HG03521 (cell line): Measurements from ENCODE around the gene FBXO21.

Experiments used
- ATAC-seq: cut with Tn5 transposase; IDR thresholded peaks from one replicate; pipeline ENCODE4 v1.9.1; 2021; ENCODE audit warnings: mild to moderate bottlenecking, moderate library complexity; ENCODE audit not compliant: unreplicated experiment

Gene FBXO21

DNA sequence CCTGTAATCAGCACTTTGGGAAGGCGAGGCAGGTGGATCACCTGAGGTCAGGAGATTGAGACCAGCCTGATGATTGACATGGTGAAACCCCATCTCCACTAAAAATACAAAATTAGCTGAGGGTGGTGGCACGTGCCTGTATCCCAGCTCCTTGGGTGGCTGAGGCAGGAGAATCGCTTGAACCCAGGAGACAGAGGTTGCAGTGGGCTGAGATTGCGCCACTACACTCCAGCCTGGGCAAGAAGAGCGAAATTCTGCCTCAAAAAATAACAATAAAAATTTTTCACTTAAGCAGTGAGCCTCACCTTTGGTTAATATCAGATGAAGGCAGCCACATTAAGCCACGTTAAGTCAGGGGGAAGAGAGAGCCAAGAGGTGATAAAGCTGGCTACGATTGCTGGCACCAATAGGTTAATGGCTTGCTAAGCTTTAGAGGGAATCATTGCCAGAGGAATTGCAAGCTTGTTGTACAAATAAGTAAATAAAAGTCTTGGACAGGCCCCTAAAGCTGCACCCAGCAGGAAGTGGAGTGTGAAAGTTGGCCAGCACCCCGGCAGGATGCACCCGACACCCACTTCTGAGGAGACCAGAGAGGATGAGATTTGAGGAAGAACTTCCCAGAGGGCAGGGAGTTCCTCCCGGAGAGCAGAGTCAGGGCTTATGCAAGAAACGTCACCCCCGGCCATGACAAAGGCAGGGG lies 49.7 kb downstream of the FBXO21 start:
- ATAC-seq: no peak

DNA sequence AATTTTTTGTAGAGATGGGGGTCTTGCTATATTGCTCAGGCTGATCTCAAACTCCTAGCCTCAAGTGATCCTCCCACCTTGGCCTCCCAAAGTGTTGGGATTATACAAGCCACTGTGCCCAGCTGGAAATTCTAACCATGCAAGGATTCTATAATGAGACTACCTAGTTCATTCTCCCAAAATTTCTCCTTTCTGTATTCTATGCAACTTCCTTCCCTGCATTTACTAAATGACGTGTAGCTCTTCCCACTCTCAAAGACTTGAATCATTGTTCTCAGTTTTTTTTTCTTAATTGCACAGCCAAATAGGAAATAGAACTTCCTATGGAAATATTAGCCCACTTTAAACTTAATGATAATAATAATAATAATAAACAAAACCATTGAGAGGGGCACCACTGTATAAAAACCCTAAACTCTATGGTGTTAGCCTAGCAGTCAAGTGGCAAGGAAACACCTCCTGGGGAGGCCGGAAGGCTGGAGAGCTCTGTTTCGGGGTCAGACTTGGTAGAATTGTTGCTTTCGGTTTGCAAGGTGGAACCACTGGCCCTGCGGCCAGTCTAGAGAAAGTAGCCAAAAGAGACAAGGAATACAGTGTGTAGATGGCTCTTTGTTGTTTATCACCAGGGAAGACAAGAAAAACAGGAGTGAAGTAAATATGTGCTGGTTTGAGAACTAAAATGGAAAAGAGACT lies 51.1 kb downstream of the FBXO21 start:
- no peak for ATAC-seq

DNA sequence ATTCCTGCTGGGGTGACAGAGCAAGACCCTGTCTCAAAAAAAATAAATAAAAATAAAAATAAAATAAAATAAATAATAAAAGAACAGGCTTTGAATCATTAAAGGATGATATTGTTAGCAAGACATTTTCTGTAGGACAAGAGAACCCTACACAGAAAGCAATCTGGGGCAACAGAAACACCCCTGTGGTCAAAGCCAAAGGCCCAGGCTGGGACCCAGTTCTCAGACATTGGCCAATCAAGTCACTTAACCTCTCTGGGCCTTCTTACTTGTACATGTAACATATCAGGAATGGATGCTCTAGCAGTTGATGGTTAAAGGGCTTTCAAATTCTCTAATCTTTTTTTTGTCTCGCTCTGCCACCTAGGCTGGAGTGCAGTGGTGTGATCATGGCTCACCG lies 55.5 kb downstream of the FBXO21 start:
- ATAC-seq: no peak

DNA sequence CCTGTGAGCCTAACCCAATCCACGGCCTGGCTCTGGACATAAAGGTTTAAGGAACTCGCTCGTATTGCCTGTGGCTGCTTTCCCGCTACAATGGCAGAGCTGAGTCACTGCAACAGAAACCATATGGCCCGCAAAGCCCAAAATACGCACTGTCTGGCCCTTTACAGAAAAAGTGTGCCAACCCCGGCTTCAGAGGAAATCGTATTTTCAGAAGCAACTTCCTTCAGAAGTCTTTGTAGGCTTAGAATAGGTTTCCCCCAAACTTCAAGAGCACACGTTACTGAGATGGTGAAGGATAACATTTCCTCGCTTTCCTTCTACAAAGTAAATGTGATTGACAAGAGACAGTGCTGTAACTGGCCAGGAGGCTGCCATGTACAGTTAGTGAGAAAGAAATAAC lies 56.2 kb downstream of the FBXO21 start:
- no peak for ATAC-seq

DNA sequence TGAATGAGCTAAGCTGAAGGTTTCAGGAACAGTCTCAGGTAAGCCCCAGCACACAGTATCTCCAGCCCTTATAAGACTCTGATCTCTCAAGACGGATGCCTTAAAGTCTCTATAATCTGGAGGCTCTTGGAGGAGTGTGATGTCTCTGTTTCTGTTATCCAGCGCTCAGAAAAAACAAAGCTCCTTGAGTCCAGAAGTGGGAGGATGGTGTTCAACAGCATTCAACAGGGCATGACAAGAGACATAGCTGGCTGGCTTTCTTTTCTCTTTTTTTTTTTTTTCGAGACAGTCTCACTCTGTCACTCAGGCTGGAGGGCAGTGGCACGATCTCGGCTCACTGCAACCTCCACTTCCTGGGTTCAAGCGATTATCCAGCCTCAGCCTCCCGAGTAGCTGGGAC lies 59.5 kb downstream of the FBXO21 start:
- no peak for ATAC-seq

DNA sequence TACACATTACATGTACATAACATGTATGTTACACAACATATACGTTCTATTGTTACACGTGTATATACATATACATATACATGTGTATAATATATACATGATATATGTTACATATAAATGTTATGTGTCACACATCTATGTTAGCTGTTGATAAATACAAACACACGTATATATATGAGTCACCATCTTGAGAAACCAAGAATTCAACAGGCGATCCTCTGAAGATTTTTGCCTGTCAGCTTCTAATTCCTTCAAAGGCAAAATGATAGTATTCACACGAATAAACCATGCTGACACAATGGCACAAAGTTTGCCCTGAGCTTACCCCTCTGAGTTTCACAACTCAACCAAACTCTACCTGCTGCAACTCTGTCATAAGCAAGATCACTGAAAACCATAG lies 60.9 kb downstream of the FBXO21 start:
- ATAC-seq: no peak

DNA sequence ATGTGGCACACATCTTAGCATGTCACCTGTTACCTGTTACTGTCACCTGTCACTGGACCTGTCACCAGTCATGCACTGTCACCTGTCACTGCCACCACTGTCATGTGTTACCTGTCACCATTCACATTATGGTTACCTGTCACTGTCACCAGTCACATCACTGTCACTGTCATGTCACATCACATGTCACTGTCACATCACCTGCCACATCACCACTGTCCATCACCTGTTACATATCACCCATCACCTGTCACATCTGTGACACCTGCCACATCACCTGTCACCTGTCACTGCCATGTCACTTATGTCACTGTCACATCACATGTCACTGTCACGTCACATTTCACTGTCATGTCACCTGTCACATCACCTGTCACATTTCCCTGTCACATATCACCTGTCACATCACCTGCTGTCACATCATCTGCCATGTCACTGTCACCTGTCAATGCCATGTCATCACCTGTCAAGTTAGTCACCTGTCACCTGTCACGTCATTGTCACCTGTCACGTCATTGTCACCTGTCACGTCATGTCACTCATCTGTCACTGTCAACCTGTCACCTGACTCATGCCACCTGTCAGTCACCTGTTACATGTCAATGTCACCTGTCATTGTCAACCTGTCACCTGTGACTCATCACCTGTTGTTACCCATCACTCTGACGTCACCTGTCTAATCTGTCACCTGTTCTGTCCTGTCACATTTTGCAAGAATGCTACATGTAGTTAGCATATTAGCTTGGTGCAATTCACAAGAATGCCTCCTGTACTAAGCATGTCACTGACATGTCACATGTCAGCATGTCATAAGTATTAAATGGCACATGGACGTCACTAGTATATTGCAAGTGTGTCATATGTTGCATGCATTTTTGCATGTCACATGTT lies 62.1 kb downstream of the FBXO21 start:
- ATAC-seq: no peak

DNA sequence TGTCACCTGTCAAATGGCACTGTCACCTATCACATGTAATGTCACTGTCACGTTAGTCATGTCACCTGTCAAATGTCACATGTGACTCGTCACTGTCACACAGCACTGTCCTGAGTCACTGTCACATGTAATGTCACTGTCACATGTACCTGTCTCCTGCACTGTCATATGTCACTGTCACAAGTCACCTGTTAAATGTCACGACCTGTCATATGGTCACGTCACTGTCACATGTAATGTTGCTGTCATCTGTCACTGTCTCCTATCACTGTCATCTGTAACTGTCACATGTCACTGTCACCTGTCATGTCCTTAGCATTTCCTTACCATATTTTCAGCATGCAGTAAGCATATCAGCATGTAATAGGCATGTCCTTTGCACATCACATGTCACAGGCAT lies 63.9 kb downstream of the FBXO21 start:
- no peak for ATAC-seq

DNA sequence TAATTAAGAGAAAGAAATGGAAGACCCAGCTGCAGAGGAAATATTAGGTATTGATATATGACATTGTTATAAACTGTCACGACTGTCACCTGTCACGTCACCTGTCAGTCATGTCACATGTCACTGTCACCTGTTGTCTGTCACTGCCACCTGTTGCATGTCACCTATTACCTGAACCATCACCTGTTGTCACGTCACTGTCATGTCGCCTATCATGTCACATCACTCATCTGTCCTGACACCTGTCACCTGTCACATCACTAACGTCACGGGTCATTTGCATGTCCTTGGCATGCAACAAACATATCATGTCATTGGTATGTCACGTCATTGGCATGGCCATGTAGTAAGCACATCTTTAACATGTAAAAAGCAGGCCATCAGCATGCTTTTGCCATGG lies 64.5 kb downstream of the FBXO21 start:
- no peak for ATAC-seq

DNA sequence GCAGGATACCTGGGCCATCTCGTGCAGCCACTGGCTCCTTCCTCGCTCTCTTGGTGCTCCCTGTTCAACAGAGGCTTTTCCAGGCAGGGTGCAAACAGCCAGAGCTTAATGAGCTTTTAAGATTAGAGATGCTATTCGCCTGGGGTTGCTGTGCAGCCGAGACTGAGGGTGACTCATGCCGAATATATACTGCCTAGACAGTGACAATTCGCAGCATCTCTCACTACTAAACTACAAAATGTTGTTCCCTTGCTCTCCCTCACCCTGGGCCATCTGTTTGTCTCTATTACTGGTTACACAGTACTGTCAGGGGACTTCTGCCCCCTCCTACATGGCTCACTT lies 65.0 kb downstream of the FBXO21 start:
- no peak for ATAC-seq

DNA sequence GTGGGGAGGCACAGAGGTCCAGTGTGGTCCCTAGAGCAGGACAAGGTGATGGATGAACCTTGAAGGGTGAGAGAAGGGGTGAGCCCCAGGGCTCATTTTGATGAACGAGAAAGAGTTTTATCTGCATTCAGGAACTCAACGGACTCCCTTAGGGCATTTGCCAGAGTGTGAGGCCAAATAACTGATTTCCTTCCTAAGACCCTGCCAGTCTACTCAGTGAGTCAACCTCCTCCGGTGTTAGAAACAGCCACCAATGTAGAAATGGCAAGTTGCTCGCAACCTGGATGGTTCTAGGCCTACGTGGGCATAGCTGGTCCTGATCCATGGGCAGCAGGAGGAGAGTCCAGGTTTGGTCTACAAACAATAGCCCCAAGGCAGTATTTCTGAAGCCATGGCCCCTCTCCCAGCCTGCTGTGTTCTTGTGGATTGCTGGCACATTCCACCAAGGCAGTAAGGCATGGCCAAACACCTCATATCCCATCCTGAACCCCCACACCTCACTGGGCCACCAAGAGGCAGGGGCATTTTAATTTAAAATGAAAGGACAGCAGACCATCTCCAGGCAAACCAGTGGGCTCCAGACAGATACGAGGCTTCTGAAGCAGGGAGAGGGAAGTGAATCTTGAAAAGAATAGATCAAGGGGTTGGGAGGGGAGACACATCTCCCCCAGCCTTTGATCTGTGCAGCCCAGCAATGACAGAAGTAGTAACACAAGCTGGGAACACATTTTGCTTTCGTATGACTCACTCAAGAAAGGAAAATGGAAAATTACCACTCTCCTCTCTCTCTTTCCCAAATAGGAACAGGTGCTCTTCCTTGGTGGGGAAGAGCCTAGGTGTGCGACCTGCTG lies 65.6 kb downstream of the FBXO21 start:
- no peak for ATAC-seq

DNA sequence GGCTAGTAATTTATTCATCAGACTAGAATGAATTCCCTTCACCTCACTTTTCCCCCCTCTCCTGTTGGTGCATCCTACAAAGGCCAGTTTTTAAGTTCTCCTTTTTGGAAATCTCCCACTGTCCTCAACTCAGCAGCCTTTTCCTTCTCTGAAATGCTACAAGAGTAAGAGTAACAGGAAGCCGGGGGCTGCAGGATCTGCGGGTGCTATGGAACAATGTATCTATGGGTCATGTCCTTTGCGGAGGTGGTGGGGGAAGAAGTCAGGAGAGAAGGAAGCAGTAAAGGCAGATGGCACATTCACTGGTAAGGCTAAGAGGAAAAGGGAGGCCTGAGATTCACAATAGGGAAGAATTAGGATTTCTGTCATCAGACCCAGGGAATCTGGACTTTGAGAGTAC lies 68.8 kb downstream of the FBXO21 start:
- ATAC-seq: no peak

DNA sequence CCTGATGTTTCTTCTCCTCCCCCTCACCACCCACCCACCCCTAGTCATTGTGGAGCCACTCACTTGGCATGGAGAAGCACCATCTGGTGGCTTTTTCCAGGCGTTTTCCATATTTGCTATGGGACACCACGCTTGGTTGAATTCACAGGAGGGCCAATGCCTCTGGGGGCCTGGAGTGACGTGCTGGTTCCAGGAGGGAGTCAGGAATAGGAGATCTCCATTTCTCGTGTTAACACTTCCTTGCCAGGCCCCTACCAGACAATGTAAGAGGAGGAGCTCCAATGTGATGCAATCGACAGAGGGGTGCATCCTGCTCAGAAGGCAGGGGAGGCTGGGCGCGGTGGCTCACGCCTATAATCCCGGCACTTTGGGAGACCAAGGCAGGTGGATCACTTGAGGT lies 69.5 kb downstream of the FBXO21 start:
- ATAC-seq: no peak

DNA sequence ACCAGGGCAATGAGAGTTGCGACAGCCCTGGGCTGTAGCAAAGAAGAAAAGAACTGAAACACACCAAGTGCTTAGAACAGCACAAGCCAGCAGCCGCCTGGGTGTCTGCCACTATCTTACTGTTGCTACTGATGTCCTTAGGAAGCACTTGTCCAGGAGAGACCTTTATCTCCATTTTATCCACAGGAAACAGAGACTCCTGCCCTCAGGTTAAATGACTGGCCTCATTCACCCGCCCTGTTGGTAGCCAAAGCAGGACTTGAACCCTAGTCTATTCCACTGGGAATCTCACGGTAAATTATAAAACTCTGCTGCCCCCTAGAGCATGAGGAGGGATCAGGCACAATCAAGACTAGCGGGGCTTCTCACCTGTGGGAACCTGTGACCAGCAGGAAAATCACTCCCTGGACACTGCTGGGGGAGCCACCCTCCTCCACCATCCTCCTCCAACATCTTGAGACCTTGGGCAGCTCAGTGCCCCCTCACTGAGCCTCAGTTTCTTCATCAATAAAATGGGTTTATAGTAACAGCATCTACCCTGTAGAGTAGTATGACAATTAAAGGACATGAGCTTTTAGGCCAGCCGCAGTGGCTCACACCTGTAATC lies 70.6 kb downstream of the FBXO21 start:
- no peak for ATAC-seq

DNA sequence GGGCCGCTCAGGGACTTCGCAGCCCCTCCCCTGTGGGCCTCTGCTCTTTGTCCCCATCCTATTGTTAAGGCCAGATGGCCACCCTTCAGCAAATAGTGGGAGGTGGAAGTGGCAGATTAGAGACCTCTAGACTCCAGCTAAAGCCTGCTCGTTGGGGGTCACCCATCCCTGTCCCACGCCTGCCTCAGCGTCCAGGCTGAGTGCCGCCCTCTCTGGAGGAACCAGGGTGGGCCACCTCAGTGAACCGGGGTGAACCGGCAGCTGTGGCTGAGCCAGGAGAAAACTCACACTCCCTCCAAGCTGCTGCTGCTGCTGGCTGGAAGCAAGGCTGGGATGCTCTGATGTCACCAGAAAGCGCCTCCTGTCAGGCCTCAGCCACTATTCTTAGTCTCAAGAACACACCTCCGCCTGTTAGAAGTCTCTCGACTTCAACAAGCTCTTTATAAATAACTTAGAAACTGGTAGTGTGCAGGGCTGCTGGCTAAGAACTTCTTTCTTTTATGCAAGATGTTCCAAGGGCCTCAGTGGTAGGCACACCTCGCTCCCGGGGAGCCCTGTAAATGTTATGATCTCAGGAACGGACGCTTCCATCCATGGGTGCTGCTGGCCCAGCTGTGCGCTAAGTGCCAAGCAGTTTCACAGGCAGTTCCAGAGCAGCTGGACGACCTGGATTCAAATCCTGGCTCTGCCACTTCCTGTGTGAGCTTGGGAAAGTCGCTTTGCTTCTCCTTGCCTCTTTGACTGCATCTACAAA lies 71.3 kb downstream of the FBXO21 start:
- ATAC-seq: no peak

DNA sequence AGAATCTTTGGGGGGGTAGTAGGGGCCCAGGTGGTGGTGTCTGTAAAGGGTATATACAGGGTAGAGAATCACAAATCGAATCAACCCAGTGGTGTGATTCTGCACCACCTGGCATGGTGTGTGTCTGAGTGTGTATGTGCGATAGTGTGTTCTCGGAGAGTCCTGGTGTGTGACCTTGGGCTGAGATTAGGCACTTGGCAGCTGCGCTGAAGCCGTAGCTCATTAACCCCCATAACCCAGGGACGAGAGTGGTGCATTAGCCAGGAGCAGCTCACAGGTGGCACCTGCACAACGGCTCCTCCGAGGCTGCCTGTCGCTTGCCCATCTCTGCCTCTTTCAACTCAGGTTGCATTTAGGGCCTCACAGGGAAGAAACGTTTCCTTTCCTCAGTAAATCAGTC lies 75.5 kb downstream of the FBXO21 start:
- ATAC-seq: no peak

DNA sequence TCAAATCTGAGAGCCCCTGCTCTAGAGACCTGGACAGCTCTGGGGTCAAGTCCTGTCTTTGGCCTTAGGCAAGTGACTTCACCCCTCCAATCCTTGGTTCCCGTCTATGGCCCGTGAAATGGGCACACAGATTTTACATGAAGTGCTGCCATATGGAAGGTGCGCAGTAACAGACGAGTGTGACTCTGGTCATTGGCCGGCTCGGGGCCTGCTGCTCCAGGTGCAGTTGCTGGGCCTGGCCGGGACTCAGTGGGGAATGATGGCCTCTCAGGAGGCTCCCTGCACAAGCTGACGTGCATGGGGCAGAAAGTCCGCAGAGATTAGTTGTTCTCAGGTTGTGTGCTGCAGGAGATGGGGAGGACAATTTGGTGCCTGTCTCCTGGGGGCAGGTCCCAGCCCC lies 77.0 kb downstream of the FBXO21 start:
- ATAC-seq: no peak

DNA sequence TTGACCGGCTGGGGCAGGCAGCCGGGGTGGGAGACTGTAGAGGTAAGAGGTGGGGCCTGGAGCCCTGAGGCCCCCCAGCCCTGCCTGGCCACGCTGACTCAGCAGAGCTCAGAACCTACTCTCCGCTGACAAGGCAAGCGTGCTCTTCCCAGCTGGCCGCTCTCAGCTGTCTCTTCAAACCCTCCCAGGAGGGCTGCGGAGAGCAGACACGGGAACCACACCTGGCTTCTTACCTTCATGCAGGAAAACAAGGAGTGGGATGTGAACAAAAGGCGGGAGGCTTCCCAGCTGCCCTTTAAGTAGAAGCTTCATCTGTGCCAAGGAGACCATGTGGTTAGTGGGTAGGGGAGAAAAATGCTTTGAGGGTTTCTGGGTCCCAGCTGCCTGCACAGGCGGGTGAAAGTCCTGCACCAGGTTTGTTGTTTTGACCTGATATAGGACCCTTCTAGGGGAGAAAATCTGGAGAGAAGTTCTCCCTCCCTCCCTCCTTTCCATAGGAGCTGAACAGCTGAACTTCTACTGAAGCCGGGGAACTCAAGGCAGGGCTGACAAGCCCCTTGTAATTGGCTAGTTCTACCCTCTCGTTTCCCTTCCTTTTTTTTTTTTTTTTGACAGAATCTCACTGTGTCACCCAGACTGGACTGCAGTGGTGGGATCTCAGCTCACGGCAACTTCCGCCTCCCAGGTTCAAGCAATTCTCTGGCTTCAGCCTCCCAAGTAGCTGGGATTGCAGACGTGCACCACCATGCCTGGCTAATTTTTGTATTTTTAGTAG lies 78.3 kb downstream of the FBXO21 start:
- no peak for ATAC-seq

DNA sequence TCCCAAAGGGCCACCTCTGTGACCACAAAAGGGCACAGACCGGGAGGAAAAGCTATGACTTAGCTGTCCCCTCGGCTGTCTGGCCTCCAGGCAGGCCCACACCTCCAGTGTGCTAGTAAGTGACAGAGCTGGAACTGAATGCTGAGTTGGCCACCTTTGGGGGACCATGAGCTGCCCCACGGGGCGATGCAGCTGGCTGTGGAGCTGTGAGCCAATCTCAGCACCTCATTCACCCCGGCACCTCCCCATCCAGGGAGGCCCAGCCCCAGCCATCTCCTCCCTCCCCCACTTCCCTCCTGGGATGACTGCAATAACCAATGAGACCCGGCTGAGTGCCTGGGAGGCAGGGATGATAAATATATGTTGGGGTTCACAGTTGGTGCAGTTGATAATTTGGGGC lies 78.9 kb downstream of the FBXO21 start:
- no peak for ATAC-seq
